GM12891 (cell line): ENCODE measurements around the gene NLGN1.

Experiments
- DNase-seq: peaks from one replicate; pipeline ENCODE4 v3.0.0; 2011; ENCODE audit warnings: low spot score; ENCODE audit not compliant: insufficient read length
- FAIRE-seq: peaks from 2 replicates; lab custom pipeline; 2011; peaks lifted over from hg19 to GRCh38; lab: Jason Lieb, UNC
- PAX5 ChIP-seq: IDR thresholded peaks from 2 replicates; pipeline ENCODE4 v1.6.1; 2011; ENCODE audit warnings: low read length, moderate library complexity, mild to moderate bottlenecking; ENCODE audit not compliant: insufficient read depth, severe bottlenecking
- POLR2A ChIP-seq: IDR thresholded peaks from 2 replicates; pipeline ENCODE4 v1.6.1; 2011; ENCODE audit warnings: low read depth, low read length, control low read depth
- POLR2AphosphoS5 ChIP-seq: IDR thresholded peaks from 2 replicates; pipeline ENCODE4 v1.6.1; 2011; ENCODE audit warnings: low read depth, low read length, control low read depth
- POU2F2 ChIP-seq: IDR thresholded peaks from 2 replicates; pipeline ENCODE4 v1.6.1; 2011; ENCODE audit warnings: low read depth, mild to moderate bottlenecking, control low read depth, low read length, moderate library complexity
- SPI1 ChIP-seq: IDR thresholded peaks from 2 replicates; pipeline ENCODE4 v1.6.1; 2011; ENCODE audit warnings: low read depth, low read length, control low read depth
- TAF1 ChIP-seq: IDR thresholded peaks from 2 replicates; pipeline ENCODE4 v1.6.1; 2011; ENCODE audit warnings: low read depth, low read length, control low read depth

NLGN1 gene

DNA sequence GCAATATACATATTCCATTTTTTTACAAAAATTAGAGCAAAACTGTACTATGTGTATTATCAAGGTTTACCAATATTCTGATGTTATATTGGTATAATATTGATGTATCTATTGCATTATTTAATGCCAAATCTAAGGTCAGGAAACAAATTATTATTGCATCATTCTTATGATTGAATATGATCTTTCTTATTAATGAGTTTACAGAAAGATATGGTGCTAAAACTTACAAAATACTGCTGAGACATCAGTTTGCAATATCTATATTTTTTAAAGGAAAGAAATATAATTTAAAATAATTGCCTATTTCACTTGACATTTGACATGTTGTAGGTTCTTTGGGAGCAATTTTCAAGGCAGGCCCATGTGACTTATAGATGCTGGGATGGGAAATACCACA is 357.6 kb downstream of the NLGN1 start:
- DNase-seq, result no peak

GRCh38 chr3:173761161-173761560 is 363.6 kb downstream of the NLGN1 start:
- FAIRE-seq (no peak), DNase-seq (no peak)
- TF ChIP-seq POU2F2 (no peak), PAX5 (no peak), TAF1 (no peak), POLR2AphosphoS5 (no peak), POLR2A (no peak), SPI1 (no peak)

More for the DNA sequence above, 357.6 kb downstream of the NLGN1 start:
- FAIRE-seq, result no peak
- no peak for TF ChIP-seq POLR2A
- no peak for TF ChIP-seq PAX5
- TF ChIP-seq POU2F2, result no peak
- TF ChIP-seq POLR2AphosphoS5, result no peak
- no peak for TF ChIP-seq SPI1
- no peak for TF ChIP-seq TAF1

- DNase-seq, result no peak
- TF ChIP-seq TAF1 (no peak), POU2F2 (no peak), SPI1 (no peak), POLR2AphosphoS5 (no peak), POLR2A (no peak), PAX5 (no peak)
- no peak for FAIRE-seq
Observed at GRCh38 chr3:173762501-173762900, 365.0 kb downstream of the NLGN1 start.

GRCh38 chr3:173770011-173770410 is 372.5 kb downstream of the NLGN1 start:
- FAIRE-seq (no peak), DNase-seq (no peak)
- TF ChIP-seq POLR2A, result no peak
- no peak for TF ChIP-seq POU2F2
- TF ChIP-seq SPI1, result no peak
- no peak for TF ChIP-seq POLR2AphosphoS5
- TF ChIP-seq TAF1, result no peak
- TF ChIP-seq PAX5, result no peak

DNA sequence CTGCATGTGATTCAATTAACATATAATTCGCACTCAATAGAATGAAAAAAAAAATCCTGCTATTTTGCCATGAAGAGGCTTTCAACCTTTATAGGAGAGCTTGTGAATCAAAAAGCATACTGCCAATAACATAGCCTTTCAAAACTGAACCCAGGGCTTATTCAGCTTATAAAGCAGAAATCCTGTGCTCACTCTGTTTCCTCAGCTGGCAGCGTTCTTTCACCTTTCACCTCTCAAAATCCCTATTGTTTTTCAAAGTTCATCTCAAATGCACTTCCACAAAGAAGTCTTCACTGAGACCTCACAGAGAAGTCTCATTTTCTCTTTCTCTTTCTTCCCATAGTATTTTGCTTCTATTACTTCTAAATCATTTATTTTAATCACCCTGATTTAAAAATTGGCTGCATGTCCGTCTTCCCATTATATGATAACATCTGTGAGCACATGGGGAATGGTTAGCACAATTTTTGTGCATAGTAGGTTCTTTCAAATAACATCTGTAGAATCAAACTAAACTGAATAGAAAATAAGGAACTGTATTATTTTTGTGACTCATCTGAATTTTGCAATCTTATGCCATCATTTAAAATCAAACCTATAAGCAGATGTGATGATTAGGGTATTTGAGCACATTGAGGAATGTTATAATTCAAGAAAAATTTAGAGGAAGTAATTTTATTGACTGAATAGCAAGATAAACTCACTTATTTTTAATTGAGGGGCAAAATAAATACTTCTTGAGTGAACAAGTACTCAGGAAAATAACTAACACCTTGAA is 373.4 kb downstream of the NLGN1 start:
- FAIRE-seq (no peak), DNase-seq (no peak)
- TF ChIP-seq PAX5, result no peak
- no peak for TF ChIP-seq POU2F2
- no peak for TF ChIP-seq POLR2AphosphoS5
- no peak for TF ChIP-seq SPI1
- no peak for TF ChIP-seq POLR2A
- no peak for TF ChIP-seq TAF1

DNA sequence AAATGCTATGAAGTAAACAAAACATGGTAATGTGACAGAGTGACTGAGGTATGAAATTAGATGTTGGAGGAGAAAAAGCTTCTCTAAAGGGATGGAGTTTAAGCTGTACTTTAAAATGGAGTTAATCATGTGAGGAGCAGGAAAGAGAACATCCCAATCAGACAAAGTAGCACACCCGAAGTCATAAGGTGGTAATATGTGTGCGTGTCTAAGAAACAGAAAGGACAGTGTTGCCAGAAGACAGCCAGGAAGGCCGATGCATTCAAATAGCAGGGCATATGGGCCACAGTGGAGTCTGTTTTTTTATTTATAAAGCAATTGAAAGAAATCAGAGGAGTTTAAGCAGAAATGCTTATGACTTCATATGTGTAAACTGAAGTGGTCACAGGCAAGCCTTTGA is 376.3 kb downstream of the NLGN1 start:
- TF ChIP-seq POU2F2 (no peak), SPI1 (no peak), PAX5 (no peak), POLR2A (no peak), POLR2AphosphoS5 (no peak), TAF1 (no peak)
- FAIRE-seq (no peak), DNase-seq (no peak)

DNA sequence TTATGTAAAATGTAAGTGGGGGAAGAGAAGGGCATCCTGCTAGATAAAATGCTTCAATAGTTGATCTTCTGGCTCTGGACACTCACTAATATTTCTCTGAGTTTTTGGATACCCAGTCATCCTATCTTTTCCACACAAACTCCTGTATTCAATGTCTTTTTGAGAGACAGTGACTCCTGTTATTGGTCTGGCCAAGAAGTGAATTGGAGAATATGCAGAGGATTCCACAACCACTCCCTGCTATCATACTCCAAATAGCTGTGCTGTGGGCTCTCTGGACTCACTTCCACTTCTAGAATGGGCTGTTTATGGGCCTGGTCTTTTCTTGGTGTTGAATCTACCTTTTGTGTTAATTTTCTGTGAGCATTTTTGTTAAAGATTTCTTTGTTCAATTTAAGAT is 376.8 kb downstream of the NLGN1 start:
- FAIRE-seq, result no peak
- TF ChIP-seq POLR2AphosphoS5 (no peak), POU2F2 (no peak), TAF1 (no peak), PAX5 (no peak), POLR2A (no peak), SPI1 (no peak)

DNA sequence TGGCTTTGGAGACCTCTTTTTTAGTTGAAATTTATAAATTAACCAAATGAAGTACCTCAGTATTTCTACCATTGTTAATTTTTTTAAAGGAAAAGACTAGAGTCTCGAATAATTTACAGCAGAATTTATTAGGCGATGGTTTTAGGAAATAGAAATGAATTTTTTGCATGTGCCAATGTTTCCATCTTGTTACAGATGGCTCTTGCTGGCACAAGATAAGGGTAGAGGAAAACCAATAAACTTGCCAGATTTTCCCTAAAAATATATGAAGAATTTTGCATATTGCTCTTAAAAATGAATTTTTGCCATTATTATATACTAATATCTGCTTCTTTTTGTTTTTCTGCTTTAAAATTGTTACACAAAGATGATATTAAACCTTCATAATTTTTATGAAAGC is 380.7 kb downstream of the NLGN1 start:
- FAIRE-seq (no peak), DNase-seq (no peak)
- TF ChIP-seq SPI1 (no peak), POU2F2 (no peak), TAF1 (no peak)

More for the DNA sequence above, 376.8 kb downstream of the NLGN1 start:
- DNase-seq, result no peak

GRCh38 chr3:173780067-173780466 is 382.5 kb downstream of the NLGN1 start:
- DNase-seq (no peak), FAIRE-seq (no peak)
- TF ChIP-seq PAX5, result no peak
- TF ChIP-seq TAF1, result no peak
- no peak for TF ChIP-seq POLR2A
- TF ChIP-seq POLR2AphosphoS5, result no peak
- no peak for TF ChIP-seq POU2F2
- no peak for TF ChIP-seq SPI1
